Mammary epithelial cell (primary cell): ENCODE data around the gene KLHL20.
"Not testable (repeated sequence)": the region's sequence is repeated elsewhere in the genome, so short reads cannot be mapped to it uniquely, and the experiment has no call there.

Experiments used
- EZH2 ChIP-seq: IDR thresholded peaks from 2 replicates; pipeline ENCODE4 v1.6.1; 2012; ENCODE audit warnings: low read length, inconsistent platforms, borderline replicate concordance
- TF ChIP-seq, protein P1 (sequence below), 2 donors: IDR thresholded peaks in 1 of 2; conservative IDR thresholded peaks in 1 of 2; 2 replicates each; pipeline ENCODE4 v1.5.1; 2011 to 2012; ENCODE audit warnings: inconsistent platforms in 2 of 2, low read length in 2 of 2, mild to moderate bottlenecking in 2 of 2, control low read depth in 1 of 2, low read depth in 1 of 2; ENCODE audit not compliant: insufficient read depth in 1 of 2; ENCODE audit errors: extremely low read depth in 1 of 2

DNA sequence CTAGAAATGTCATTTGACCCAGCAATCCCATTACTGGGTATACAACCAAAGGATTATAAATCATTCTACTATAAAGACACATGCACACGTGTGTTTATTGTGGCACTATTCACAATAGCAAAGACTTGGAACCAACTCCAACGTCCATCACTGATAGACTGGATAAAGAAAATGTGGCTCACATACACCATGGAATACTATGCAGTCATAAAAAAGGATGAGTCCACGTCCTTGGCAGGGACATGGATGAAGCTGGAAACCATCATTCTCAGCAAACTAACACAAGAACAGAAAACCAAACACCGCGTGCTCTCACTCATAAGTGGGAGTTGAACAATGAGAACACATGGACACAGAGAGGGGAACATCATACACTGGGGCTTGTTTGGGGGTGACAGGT is 34.6 kb upstream of the KLHL20 start:
- TF ChIP-seq, protein P1, sequence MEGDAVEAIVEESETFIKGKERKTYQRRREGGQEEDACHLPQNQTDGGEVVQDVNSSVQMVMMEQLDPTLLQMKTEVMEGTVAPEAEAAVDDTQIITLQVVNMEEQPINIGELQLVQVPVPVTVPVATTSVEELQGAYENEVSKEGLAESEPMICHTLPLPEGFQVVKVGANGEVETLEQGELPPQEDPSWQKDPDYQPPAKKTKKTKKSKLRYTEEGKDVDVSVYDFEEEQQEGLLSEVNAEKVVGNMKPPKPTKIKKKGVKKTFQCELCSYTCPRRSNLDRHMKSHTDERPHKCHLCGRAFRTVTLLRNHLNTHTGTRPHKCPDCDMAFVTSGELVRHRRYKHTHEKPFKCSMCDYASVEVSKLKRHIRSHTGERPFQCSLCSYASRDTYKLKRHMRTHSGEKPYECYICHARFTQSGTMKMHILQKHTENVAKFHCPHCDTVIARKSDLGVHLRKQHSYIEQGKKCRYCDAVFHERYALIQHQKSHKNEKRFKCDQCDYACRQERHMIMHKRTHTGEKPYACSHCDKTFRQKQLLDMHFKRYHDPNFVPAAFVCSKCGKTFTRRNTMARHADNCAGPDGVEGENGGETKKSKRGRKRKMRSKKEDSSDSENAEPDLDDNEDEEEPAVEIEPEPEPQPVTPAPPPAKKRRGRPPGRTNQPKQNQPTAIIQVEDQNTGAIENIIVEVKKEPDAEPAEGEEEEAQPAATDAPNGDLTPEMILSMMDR (conservative IDR thresholded peaks at IDR 0.05 in 1 of 2, IDR thresholded peaks at IDR 0.05 in 1 of 2; ENCODE audit: extremely low read depth in 1 of 2, insufficient read depth in 1 of 2, low read depth in 1 of 2, low read length in 2 of 2): not testable (repeated sequence)
- not testable (repeated sequence) for TF ChIP-seq EZH2
